Spleen (tissue), 11 donors: Measurements from ENCODE around the gene LIMA1. TPM values are rescaled to one million over a fixed set of nuclear protein-coding genes. Genes with fewer than 3 reads are reported as not detected.

ENCODE experiments used
- DNase-seq: peaks from one replicate; pipeline ENCODE4 v3.0.0-alpha.2; 2020
- H3K27ac ChIP-seq, 8 donors: fragments of 200-600 bp; sonication (generic) in 7 of 8; 1 replicate in 4 of 8; 2 replicates in 4 of 8; pipeline versions ENCODE4 v1.5.0 to v1.8.0; 2016 to 2021; ENCODE audit warnings: inconsistent platforms in 4 of 8, mild to moderate bottlenecking in 4 of 8, moderate library complexity in 1 of 8
- H3K27me3 ChIP-seq, 7 donors: fragments of 200-600 bp; sonication (generic) in 6 of 7; replicated peaks in 1 of 7; 1 replicate in 4 of 7; 2 replicates in 3 of 7; pipeline versions ENCODE4 v1.5.0 to v1.8.0; 2016 to 2021; ENCODE audit warnings: inconsistent platforms in 3 of 7, mild to moderate bottlenecking in 1 of 7
- H3K36me3 ChIP-seq, 6 donors: fragments of 200-600 bp; sonication (generic) in 5 of 6; 1 replicate in 4 of 6; 2 replicates in 2 of 6; pipeline versions ENCODE4 v1.5.0 to v1.8.0; 2016 to 2021; ENCODE audit warnings: inconsistent platforms in 2 of 6
- H3K4me1 ChIP-seq, 6 donors: fragments of 200-600 bp; sonication (generic) in 5 of 6; 1 replicate in 3 of 6; 2 replicates in 3 of 6; pipeline versions ENCODE4 v1.5.0 to v1.8.0; 2016 to 2021; ENCODE audit warnings: inconsistent platforms in 3 of 6
- H3K4me3 ChIP-seq, 8 donors: fragments of 200-600 bp; sonication (generic) in 7 of 8; 1 replicate in 4 of 8; 2 replicates in 4 of 8; pipeline versions ENCODE4 v1.5.0 to v1.8.0; 2016 to 2021; ENCODE audit warnings: inconsistent platforms in 4 of 8, mild to moderate bottlenecking in 4 of 8, moderate library complexity in 2 of 8
- H3K9me3 ChIP-seq, 8 donors: fragments of 200-600 bp; sonication (generic) in 7 of 8; 1 replicate in 4 of 8; 2 replicates in 4 of 8; pipeline versions ENCODE4 v1.5.0 to v1.8.0; 2016 to 2021; ENCODE audit warnings: inconsistent platforms in 4 of 8
- CTCF ChIP-seq, 11 experiments: fragments of 200-600 bp in 7 of 11; fragments of 450-650 bp in 4 of 11; sonication (generic) in 4 of 11; IDR thresholded peaks in 8 of 11; conservative IDR thresholded peaks in 3 of 11; 1 replicate in 7 of 11; 2 replicates in 4 of 11; pipeline versions ENCODE4 v1.4.0 to v1.8.0; 2016 to 2021; ENCODE audit warnings: antibody characterized with exemption in 11 of 11, inconsistent platforms in 4 of 11, mild to moderate bottlenecking in 1 of 11
- POLR2A ChIP-seq, 3 donors: fragments of 450-650 bp; IDR thresholded peaks; one replicate each; pipeline ENCODE4 v1.5.1; 2017; ENCODE audit warnings: antibody characterized with exemption in 3 of 3, mild to moderate bottlenecking in 1 of 3
- POLR2AphosphoS5 ChIP-seq, 3 donors: sonication (generic); formaldehyde crosslinking; IDR thresholded peaks; one replicate each; pipeline ENCODE4 v1.5.1; 2017; ENCODE audit warnings: antibody characterized with exemption in 3 of 3
- whole genome bisulfite sequencing, 5 donors: extraction: QIAGEN DNeasy Blood & Tissue Kit in 3 of 5; methylation state at CpG; one replicate each; pipeline versions ENCODE4 v1.1.5 to v1.1.7; 2013 to 2018; 5-methylcytosine and 5-hydroxymethylcytosine counted together
- intact Hi-C: fragments of 100-400 bp; cut with DNase I; formaldehyde crosslinking; loops from one replicate; pipeline ENCODE4 v1.15.0; 2023; ENCODE audit warnings: low total_unique reads
- polyA plus RNA-seq, 3 donors: library from polyadenylated mRNA; stranded (reverse); fragments of 200-250 nt; gene quantifications; one replicate each; pipeline ENCODE4 v1.2.1, GENCODE V29; 2013
- total RNA-seq, 7 donors: library from RNA; depleted of rRNA in 3 of 7; stranded (reverse); fragments of >200 nt in 3 of 7; fragmentation: NEBNext Ultra II Directional in 4 of 7; extraction: Animal tissue kit (Norgen Biotek cat#: 25700) in 4 of 7; gene quantifications; one replicate each; pipeline versions ENCODE4 v1.1.0 to v1.2.1, GENCODE V29; 2016 to 2021
- donor health status: healthy with polysubstance abuse.
- donor health status: DM: no; HTN: no; CAD: no; lungs with moderate emphysema.
- donor health status: DM: no; HTN: no; CAD: no.
- donor health status: Bipolar disorder and iron deficiency.
- donor health status: healthy.
- donor health status: DM: no; HTN: no; CAD: no.
- donor health status: DM: yes; HTN: yes; CAD: no.

The LIMA1 gene
- total and polyA plus RNA-seq, 10 donors: 15.3 to 102 (median 61.2) TPM

DNA sequence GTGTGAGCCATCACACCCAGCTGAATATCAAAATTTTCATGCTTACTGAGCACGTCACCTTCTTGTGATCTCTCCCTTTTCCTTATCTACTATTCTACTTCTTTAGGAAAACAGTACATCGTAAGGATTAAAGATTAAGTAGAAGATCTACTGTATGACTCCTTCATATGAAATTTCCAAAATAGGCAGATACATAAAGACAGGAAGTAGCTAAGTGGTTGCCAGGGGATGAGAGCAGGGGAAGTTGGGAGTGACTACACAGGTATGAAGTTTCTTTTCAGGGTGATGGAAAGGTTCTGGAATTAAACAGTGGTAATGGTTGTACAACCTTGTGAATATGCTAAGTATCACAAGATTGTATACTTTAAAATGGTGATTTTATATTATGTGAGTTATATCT, 79.6 kb downstream of the LIMA1 start:
- no peaks in the 10 kb centered on the region for H3K27me3 ChIP-seq
- H3K4me3 ChIP-seq: no peak overlapping the region
- WGBS, 5 donors: 90 to 98% (median 96%) methylated on average over 2 of the region's 2 CpGs
- no peaks in the 10 kb centered on the region for H3K4me1 ChIP-seq
- no peak overlapping the region for H3K27ac ChIP-seq
- H3K9me3 ChIP-seq: no peaks in the 10 kb centered on the region
- H3K36me3 ChIP-seq: peaks cover 3 to 80% (median 52%) of the 10 kb centered on the region in 6 donors
- no peak for DNase-seq
- intact Hi-C loops: no loop called here
- no peak for TF ChIP-seq CTCF (IDR thresholded peaks at IDR 0.05 in 8 of 11, conservative IDR thresholded peaks at IDR 0.05 in 3 of 11)
- TF ChIP-seq POLR2A (IDR thresholded peaks at IDR 0.05): no peak
- no peak for TF ChIP-seq POLR2AphosphoS5 (IDR thresholded peaks at IDR 0.05)

DNA sequence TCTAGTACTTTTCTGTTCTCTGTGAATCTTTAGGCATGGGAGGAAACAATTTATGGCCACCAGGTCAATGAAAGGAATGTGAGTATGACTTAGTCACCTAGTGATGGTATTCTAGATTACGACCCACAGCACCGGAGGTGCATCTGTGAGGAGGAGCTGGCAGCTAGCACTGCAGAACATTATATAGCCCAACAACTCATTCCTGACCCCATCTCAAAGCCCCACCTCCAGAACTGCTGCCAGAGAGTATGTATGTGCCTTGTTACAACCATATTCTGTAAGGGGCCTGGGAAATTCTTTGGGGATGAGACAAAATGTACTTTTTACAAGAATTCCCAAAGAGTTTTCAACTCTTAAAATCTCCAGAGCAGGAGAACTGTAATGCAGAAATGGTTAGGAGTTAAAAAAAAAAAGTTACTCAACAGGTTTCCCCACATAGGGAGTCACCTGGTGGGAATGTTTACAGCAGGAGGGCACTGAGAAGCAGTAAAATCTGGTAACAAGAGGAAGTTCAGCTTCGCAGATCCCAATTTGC, 81.3 kb downstream of the LIMA1 start:
- no peak for DNase-seq
- H3K36me3 ChIP-seq: peaks cover 3 to 90% (median 58%) of the 10 kb centered on the region in 6 donors

GRCh38 chr12:50200552-50201273, 82.6 kb downstream of the LIMA1 start:
- Histone ChIP-seq H3K36me3 (peaks cover 3 to 98% (median 58%) of the 10 kb centered on the region in 6 donors), H3K27ac (no peak overlapping the region)
- WGBS, 5 donors: 77 to 93% (median 92%) methylated on average over 2 of the region's 2 CpGs

More for the DNA sequence above, 81.3 kb downstream of the LIMA1 start:
- 86 to 91% (median 89%) methylated on average over 3 of the region's 3 CpGs for WGBS, 5 donors
- Histone ChIP-seq H3K4me1 (no peaks in the 10 kb centered on the region), H3K9me3 (no peaks in the 10 kb centered on the region), H3K27ac (no peak overlapping the region), H3K4me3 (no peak overlapping the region), H3K27me3 (no peaks in the 10 kb centered on the region)
- intact Hi-C loops: no loop called here
- TF ChIP-seq POLR2AphosphoS5 (IDR thresholded peaks at IDR 0.05) (no peak), CTCF (IDR thresholded peaks at IDR 0.05 in 8 of 11, conservative IDR thresholded peaks at IDR 0.05 in 3 of 11) (no peak), POLR2A (IDR thresholded peaks at IDR 0.05) (no peak)

More at GRCh38 chr12:50200552-50201273, 82.6 kb downstream of the LIMA1 start:
- intact Hi-C loops: no loop called here
- Histone ChIP-seq H3K4me1 (no peaks in the 10 kb centered on the region), H3K9me3 (no peaks in the 10 kb centered on the region), H3K27me3 (no peaks in the 10 kb centered on the region), H3K4me3 (no peak overlapping the region)
- DNase-seq: no peak
- TF ChIP-seq POLR2A (IDR thresholded peaks at IDR 0.05): no peak
- no peak for TF ChIP-seq POLR2AphosphoS5 (IDR thresholded peaks at IDR 0.05)
- TF ChIP-seq CTCF (IDR thresholded peaks at IDR 0.05 in 8 of 11, conservative IDR thresholded peaks at IDR 0.05 in 3 of 11): no peak
